SK-N-MC (cell line): ENCODE results near the gene ANK3.

Source experiments
- DNase-seq: peaks from one replicate; pipeline ENCODE4 v3.0.0-alpha.2; 2011; ENCODE audit warnings: low read depth, low spot score
- H3K27ac ChIP-seq: fragments of 200-600 bp; sonication (generic); 2 replicates; pipeline ENCODE4 v1.5.1; 2016; ENCODE audit warnings: mixed run types
- H3K36me3 ChIP-seq: fragments of 200-600 bp; sonication (generic); 2 replicates; pipeline ENCODE4 v1.6.1; 2017; ENCODE audit warnings: antibody characterized with exemption, low read length, mixed read lengths; ENCODE audit not compliant: insufficient read depth
- H3K4me3 ChIP-seq: fragments of 200-600 bp; sonication (generic); 2 replicates; pipeline ENCODE4 v1.5.1; 2016
- H3K9ac ChIP-seq: fragments of 200-600 bp; sonication (generic); 2 replicates; pipeline ENCODE4 v1.8.0; 2017; ENCODE audit warnings: mixed run types, mixed read lengths; ENCODE audit not compliant: insufficient read length
- H3K9me3 ChIP-seq: fragments of 200-600 bp; sonication (generic); 2 replicates; pipeline ENCODE4 v1.6.1; 2017; ENCODE audit warnings: low read depth, mild to moderate bottlenecking, antibody characterized with exemption, low read length, moderate library complexity, mixed read lengths
- EZH2 ChIP-seq: fragments of 200-600 bp; sonication (generic); IDR thresholded peaks from one replicate; pipeline ENCODE4 v1.6.1; 2017; ENCODE audit warnings: antibody characterized with exemption
- FOXP2 ChIP-seq: optimal IDR thresholded peaks from 2 replicates; pipeline ENCODE3; 2011; ENCODE audit warnings: mild to moderate bottlenecking, moderate library complexity; ENCODE audit not compliant: insufficient read depth; ENCODE audit errors: extremely low read length, control extremely low read depth
- POLR2AphosphoS5 ChIP-seq: IDR thresholded peaks from 2 replicates; pipeline ENCODE4 v1.6.1; 2012; ENCODE audit warnings: mild to moderate bottlenecking, low read depth, low read length, borderline replicate concordance

Gene ANK3

DNA sequence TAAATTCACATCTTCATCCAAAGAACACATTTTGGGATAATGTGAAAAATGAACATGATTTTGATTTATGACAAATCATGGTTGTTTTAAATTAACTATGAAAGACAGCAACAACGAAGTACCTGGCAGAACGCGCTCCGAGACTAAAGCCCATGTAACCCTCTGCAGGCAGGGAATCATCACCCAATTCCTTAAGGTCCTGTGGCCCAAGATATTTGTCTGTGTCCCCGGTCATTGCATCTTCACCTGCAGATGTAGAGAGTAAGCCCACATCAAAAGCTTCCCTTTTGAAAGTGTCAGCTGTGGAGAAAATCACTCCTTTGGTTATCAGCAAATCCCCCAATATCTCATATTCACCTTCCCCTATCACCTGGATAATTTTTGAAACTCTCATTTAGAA, 250.8 kb downstream of the ANK3 start:
- no peak overlapping the region for H3K27ac ChIP-seq
- H3K9ac ChIP-seq = no peak overlapping the region
- TF ChIP-seq POLR2AphosphoS5 (no peak), EZH2 (no peak), FOXP2 (no peak)
- H3K9me3 ChIP-seq = no peaks in the 10 kb centered on the region
- H3K36me3 ChIP-seq = no peaks in the 10 kb centered on the region
- no peak for DNase-seq
- H3K4me3 ChIP-seq = no peak overlapping the region

DNA sequence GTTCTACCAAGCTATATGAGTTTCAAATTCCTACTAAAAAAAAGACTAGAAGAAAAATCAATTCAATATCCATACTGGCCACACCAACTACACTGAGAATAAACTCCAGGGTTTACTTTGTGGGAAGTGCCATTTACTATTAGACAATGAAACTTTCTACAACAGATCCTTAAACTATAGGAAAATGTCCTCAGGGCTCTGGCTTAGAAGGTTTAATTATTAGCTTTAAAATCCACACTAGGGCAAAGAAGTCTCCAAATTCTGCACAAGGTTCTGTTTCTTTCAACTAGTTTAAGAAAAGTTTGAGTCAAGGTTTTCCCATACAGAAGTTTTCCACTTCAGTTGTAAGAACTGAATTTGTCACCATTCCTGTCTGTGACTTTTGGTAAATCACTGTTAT, 251.6 kb downstream of the ANK3 start:
- no peaks in the 10 kb centered on the region for H3K9me3 ChIP-seq

GRCh38 chr10:60137292-60137992, 252.2 kb downstream of the ANK3 start:
- H3K9ac ChIP-seq = no peak overlapping the region
- DNase-seq = no peak
- no peaks in the 10 kb centered on the region for H3K9me3 ChIP-seq
- no peaks in the 10 kb centered on the region for H3K36me3 ChIP-seq
- TF ChIP-seq EZH2 (no peak), FOXP2 (no peak), POLR2AphosphoS5 (no peak)
- H3K27ac ChIP-seq = no peak overlapping the region
- no peak overlapping the region for H3K4me3 ChIP-seq

More for the DNA sequence above, 251.6 kb downstream of the ANK3 start:
- Histone ChIP-seq H3K27ac (no peak overlapping the region), H3K36me3 (no peaks in the 10 kb centered on the region), H3K9ac (no peak overlapping the region), H3K4me3 (no peak overlapping the region)
- TF ChIP-seq EZH2 (no peak), POLR2AphosphoS5 (no peak), FOXP2 (no peak)
- DNase-seq = no peak

- Histone ChIP-seq H3K4me3 (no peak overlapping the region), H3K9ac (no peak overlapping the region), H3K36me3 (no peaks in the 10 kb centered on the region), H3K9me3 (no peaks in the 10 kb centered on the region), H3K27ac (no peak overlapping the region)
- no peak for DNase-seq
- no peak for TF ChIP-seq POLR2AphosphoS5
- no peak for TF ChIP-seq FOXP2
- TF ChIP-seq EZH2 = no peak
Measured at GRCh38 chr10:60135020-60135419, 254.7 kb downstream of the ANK3 start.

DNA sequence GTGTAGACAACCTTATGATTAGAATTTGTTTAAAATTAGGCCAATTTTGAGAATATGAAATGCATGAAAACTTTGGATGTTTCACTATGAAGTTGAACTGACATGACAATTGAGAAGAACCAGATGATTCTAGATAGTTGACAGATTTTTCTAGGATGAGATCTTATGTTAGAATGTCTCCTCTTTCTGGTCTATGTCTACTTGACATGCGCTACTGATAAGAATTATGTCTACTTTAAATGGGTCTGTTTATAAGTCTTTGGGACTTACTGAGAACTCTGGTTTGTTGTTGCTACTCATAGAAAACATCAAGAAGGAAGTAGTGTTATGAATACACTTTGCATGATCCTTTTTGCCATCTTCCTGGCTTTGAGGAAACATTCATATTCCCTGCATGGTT, 255.1 kb downstream of the ANK3 start:
- TF ChIP-seq EZH2 (no peak), FOXP2 (no peak), POLR2AphosphoS5 (no peak)
- no peak overlapping the region for H3K27ac ChIP-seq
- no peak for DNase-seq
- H3K4me3 ChIP-seq = no peak overlapping the region
- no peaks in the 10 kb centered on the region for H3K36me3 ChIP-seq
- H3K9ac ChIP-seq = no peak overlapping the region
- no peaks in the 10 kb centered on the region for H3K9me3 ChIP-seq

GRCh38 chr10:60130130-60130579, 259.5 kb downstream of the ANK3 start:
- TF ChIP-seq FOXP2 (no peak), POLR2AphosphoS5 (no peak), EZH2 (no peak)
- DNase-seq = no peak
- Histone ChIP-seq H3K4me3 (no peak overlapping the region), H3K36me3 (no peaks in the 10 kb centered on the region), H3K27ac (no peak overlapping the region), H3K9ac (no peak overlapping the region), H3K9me3 (no peaks in the 10 kb centered on the region)

GRCh38 chr10:60125895-60126294, 263.8 kb downstream of the ANK3 start:
- DNase-seq = no peak
- no peak overlapping the region for H3K9ac ChIP-seq
- no peak overlapping the region for H3K27ac ChIP-seq
- H3K9me3 ChIP-seq = no peaks in the 10 kb centered on the region
- TF ChIP-seq EZH2 (no peak), FOXP2 (no peak), POLR2AphosphoS5 (no peak)
- no peak overlapping the region for H3K4me3 ChIP-seq
- H3K36me3 ChIP-seq = no peaks in the 10 kb centered on the region

- no peak for DNase-seq
- H3K9ac ChIP-seq = no peak overlapping the region
- H3K9me3 ChIP-seq = no peaks in the 10 kb centered on the region
- H3K36me3 ChIP-seq = no peaks in the 10 kb centered on the region
- TF ChIP-seq FOXP2 (no peak), POLR2AphosphoS5 (no peak), EZH2 (no peak)
- no peak overlapping the region for H3K27ac ChIP-seq
- no peak overlapping the region for H3K4me3 ChIP-seq
Measured at GRCh38 chr10:60124536-60124935, 265.1 kb downstream of the ANK3 start.

DNA sequence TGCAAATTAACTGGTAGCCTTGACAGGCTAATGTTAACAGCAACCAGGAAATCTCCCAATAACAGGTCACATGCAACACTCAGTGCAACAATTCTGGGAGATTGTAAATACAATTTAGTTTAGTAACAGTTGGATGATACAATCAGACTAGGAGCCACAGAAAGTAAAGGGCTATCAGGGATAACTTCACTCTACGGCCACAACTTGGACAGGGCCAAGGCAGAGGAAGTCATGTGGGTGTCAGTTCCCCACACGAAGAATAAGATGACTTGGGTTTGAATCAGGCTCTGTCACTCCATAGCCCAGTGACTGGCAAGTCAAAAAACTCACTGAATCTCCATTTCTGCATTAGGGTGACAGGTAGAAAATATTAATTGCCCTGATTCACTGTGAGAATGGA, 266.0 kb downstream of the ANK3 start:
- Histone ChIP-seq H3K4me3 (no peak overlapping the region), H3K9ac (no peak overlapping the region), H3K36me3 (no peaks in the 10 kb centered on the region), H3K27ac (no peak overlapping the region), H3K9me3 (no peaks in the 10 kb centered on the region)
- no peak for TF ChIP-seq EZH2
- no peak for TF ChIP-seq POLR2AphosphoS5
- no peak for TF ChIP-seq FOXP2
- no peak for DNase-seq
